ENCODE data around the gene CTDSPL.

The CTDSPL gene

DNA sequence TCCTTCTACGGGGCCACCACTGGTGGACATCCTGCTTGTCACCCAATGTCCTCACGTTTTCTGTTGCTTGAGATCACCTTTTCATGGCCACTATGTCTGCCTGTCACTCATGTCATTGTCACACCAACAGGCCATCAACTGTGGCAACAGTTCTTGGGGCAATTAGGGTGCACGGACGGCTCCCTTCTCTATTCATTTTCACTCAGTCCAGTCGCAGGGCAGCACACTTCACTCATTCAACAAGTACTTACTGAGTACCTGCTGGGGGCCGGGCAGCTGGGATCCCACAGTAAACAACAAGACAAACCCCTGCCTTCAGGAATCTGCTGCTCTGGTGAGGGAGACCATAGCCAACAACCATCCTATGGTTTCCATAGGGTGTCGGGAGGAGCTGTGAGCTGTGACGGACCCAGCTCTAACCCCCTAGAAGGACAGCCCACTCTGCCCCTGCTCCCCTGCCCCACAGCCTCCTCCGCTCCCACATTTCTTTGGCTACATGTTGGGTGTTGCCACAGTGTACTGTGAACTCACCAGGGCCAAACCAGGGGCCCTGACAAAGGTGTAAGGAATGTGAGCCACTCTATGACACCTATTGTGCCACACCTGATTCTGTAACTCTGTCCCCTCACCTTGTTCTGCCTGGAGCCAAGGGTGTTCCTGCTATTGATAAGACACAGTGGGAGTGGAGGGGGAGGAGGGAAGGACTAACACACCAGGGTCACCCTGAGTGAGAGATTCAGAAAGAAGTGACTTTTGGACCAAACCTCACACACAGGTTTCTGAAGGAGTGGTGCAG lies 130.8 kb downstream of the CTDSPL start:
- DNase-seq: no peak

DNA sequence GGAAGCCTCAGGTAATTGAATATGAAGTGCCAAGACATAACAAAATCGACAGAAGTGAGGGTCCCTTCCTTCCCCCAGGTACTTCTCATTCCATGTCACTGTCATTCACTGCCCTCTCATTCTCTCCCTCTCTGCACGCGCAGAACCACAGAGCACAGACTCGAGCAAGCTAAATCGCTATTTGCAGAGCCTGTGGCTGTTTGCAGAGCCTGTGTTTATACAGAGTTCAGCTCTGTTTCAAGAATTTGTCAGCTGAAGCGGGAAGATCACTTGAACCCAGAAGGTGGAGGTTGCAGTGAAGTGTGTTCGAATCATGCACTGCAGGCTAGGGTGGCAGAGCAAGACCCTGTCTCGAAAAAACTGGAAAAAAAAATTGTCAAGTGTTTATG lies 131.4 kb downstream of the CTDSPL start:
- no peak for DNase-seq

DNA sequence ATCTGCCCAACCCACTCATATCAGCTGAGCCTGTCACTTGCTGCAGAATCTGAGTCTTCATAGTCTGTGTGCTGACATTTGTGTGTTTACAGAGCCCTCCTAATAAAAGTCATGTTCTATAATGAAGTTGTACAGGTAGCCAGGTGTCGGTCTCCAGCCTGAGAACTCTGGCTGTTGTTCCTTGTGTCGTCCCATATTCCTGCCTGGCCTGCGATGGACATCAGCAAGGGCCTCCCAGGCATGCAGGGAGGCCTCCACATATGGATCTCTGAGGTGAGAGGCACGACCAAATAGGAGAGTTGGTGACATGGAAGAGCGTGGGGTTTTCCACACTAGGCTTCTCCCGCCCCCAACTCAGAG lies 131.8 kb downstream of the CTDSPL start:
- no peak for DNase-seq

DNA sequence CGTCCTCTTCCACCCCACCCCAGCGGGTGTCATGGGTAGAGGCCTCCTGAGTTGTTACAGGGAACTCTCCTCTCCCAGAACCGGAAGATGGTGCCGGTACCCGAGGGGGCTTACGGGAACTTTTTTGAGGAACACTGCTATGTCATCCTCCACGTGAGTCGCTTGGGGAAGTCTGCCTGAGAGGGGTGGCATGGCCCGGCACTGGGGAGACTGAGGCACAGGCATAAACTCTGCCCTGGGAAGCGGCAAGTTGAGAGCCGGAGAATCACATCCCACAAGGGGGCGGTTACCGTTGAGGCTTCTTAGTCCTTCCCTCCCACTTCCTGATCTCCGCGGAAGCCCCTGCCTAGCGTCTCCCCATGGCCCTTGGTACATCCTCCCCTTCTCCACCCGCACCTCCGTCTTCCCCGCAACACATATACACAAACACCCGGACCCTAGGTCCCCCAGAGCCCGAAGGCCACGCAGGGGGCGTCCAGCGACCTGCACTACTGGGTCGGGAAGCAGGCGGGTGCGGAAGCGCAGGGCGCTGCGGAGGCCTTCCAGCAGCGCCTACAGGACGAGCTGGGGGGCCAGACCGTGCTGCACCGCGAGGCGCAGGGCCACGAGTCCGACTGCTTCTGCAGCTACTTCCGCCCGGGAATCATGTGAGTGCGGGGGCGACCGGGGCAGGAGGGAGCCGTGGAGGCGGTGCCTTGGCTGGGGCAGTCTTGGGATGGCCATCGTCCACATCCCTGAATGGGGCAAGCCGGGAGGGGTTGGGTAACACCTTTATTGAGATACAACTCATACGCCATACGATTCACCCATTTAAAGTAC lies 132.3 kb downstream of the CTDSPL start:
- peak; percentile 83 for DNase-seq

DNA sequence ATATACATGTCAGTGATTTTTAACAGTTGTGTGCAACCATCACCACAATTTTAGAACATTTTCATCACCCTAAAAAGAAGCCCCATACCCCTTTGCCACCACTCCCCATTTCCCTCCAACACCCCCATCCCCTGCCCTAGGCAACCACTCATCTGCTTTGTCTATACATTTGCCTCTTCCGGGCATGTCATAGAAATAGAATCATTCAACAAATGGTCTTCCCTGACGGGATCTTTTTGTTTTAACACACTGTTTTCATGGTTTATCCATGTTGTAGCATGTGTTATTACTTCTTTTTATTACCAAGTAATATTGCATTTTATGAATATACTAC lies 132.9 kb downstream of the CTDSPL start:
- no peak for DNase-seq

DNA sequence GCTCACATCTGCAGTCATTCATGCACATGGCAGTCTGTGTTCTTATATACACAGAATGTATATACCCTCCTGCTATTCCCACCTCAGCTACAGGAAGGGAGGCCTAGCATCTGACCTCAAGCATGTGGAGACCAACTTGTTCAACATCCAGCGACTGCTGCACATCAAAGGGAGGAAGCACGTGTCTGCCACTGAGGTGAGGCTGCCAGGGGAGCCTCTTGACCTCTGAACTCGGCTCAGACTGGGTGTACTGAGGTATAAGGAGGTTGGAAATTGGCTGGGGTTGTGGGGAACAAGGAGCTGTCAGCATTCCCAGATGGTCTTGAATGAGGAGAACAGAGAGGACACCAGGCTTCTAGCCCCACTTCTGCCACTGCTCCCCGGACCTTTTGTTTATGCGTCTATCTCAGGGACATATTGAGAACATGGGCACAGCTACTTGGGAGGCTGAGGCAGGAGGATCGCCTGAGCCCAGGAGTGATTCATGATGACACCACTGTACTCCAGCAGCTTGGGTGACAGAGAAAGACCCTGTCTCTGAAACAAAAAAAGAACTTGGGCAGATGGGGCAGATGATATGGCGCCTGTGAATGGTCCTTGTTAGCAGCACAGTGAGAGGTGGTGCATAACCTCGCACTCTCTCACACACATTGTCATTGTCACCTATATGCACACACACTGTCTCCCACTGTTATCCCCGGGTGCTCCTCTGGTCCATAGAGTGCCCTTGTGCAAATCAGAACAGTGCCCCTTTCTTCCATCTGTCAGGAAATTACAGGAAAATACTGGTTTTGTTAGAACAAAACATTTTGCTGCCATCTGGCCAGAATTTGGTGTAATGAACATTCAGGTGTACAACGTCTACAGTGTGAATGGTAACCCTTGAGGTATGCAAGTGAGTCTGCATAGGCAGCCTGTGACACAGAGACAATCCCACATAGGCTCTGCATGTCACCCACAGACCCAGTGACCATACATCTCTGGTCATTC lies 134.3 kb downstream of the CTDSPL start:
- no peak for DNase-seq

DNA sequence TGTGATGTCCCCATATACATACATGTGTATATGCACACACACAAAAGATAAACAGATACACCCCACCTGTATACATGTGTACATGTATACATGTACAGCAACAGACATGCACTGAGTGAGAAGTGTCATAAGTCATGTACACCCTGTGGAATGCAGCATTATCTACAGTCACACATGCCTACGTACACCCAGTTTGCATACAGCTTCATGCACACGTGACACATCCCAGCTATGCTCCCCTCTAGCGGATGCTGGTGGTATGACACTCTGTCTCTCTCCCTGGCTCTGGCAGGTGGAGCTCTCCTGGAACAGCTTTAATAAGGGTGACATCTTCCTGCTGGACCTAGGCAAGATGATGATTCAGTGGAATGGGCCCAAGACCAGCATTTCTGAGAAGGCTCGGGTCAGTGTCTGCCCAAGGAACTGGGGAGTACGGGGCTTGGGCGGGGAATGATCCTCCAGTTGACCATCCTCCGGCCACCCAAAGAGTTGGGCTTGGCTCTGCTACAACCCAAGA lies 135.2 kb downstream of the CTDSPL start:
- peak; percentile 63 for DNase-seq

DNA sequence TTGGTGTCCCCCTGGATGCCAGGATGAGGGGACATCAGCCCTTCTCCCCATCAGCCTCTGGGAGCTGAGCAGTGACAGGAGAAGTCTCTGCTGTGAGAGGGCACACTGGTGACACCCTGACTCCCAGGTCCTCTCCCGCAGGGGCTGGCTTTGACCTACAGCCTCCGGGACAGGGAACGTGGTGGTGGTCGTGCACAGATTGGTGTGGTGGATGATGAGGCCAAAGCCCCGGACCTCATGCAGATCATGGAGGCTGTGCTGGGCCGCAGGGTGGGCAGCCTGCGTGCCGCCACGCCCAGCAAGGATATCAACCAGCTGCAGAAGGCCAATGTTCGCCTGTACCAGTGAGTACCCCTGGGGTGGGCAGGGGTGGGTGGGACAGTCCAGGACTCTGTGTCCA lies 135.7 kb downstream of the CTDSPL start:
- no peak for DNase-seq

DNA sequence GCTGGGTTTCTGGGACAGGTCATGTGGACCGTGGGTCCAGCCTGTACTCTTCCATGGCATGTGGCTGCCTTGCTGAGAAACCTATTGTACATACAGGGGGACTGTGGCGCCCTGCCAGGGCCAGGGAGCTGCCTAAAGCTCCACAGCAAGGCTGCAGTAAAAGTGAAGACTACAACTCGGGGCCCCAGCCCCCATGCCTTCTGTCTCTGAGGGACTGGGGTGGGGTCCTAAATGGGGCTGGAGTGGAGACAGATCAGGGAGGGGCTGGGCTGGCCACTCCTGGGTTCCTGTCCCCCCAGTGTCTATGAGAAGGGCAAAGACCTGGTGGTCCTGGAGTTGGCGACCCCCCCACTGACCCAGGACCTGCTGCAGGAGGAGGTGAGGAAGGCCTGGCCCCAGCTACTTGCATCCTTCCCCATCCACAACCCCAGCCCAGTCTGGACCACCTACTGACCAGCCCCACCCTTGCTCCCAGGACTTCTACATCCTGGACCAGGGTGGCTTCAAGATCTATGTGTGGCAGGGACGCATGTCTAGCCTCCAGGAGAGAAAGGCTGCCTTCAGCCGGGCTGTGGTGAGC lies 136.2 kb downstream of the CTDSPL start:
- DNase-seq: no peak

DNA sequence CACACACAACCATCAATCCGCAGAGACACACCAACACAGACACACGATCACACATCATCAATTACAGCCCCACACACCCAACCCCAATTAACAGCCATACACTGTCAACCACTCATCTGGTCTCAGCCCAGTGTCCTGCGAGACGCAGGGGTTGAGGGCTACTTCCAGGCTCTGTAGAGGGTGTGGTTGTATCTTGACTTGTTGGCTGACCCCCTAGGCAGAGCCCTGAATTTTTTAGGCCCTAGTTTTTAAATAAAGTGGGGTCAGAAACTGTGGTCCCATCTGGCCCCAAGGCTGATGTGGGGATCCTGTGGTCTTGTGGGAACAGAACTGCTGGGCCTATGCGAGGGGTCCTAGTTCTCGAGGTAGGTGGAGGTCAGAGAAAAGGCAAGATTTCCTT lies 138.2 kb downstream of the CTDSPL start:
- no peak for DNase-seq

DNA sequence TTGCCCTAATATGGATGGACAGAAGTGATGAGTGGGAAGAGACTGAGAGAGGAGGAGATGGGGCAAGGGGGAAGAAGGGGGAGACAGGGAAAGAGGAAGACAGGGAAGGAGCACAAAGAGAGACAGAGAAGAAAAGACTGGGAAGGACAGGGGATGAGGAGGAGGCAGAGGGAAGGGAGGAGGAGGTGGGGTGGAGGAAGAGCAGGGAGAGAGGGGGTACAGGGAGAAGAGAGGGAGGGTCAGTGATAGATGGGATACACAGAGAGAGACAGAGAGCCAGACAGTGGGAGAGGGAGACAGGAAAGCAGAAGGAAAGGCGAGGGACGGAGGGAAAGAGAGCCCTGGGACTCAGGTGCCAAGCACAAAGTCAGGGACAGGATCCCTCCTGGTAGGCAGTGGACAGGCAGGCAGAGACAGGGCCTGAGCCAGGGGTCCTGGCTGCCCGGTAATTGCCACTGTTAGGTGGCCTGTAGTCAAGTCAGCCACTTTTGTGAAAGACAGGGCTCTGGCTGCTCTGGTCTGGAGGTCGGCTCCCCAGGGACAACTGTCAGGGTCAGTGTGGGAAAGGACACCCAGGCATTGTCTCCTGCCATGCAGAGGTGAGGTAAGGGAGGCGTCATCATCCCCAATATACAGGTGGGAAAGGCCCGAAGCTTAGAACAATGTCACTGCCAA lies 138.7 kb downstream of the CTDSPL start:
- DNase-seq: no peak

DNA sequence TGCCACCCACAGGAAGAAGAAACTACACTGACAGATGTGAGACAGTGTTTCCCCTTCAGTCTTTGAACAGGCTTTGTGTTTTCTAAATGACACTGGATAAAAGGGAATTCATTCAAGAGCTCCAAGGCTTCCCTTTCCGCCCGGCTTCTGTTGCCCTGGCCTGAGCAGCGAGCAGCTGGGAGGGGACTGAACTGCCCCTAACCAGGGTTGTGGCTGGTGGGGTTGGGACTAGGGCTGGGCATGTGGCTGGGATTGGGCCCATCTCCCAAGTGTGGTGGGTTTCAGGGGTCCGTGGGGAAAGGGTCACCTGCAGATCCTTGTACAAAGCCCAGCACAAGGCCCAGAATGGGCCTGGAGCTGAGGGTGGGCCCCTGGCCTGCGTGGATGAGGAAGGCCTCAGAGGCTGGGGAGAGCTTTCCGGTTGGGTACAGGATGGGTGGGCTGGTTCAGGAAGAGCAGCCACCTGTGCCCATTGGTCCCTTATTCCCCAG lies 139.3 kb downstream of the CTDSPL start:
- no peak for DNase-seq

DNA sequence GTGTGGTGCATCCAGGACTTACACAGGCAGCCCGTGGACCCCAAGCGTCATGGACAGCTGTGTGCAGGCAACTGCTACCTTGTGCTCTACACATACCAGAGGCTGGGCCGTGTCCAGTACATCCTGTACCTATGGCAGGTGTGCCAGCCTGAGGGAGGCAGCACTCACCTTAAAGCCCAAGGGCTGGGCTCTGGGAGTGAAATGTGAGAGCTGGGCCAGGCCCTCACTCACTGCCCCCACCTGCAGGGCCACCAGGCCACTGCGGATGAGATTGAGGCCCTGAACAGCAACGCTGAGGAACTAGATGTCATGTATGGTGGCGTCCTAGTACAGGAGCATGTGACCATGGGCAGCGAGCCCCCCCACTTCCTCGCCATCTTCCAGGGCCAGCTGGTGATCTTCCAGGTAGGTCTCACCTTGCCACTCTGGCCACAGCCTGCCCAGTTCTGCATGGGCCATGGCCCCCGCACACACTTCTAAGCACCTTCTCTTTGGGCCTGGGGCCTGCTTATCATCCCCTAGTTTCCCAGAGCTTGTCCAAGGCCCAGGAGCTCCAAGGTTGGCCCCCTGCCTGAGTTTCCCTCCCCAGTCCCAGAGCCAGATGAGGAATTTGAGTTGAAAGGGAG lies 139.9 kb downstream of the CTDSPL start:
- no peak for DNase-seq

DNA sequence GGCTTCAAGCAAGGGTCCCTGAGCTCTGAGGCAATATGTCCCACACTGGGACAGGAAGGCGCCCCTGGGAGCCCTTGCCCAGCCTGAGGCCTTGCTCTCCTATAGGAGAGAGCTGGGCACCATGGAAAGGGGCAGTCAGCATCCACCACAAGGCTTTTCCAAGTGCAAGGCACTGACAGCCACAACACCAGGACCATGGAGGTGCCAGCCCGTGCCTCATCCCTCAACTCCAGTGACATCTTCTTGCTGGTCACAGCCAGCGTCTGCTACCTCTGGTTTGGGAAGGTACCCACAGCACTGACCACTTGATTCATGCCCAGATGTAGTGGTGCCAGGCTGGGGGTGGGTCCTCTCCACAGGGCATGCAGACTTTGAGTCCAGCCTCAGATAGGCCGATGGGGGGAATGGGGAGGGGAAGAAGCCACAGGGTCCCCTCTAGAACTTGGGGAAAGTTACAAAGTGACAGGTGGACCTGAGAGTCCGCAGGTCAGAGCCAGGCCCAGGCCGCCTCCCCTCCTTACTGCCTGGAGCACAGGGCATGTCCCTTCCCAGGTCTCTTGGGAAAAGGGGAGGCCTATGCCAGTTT lies 140.7 kb downstream of the CTDSPL start:
- no peak for DNase-seq

DNA sequence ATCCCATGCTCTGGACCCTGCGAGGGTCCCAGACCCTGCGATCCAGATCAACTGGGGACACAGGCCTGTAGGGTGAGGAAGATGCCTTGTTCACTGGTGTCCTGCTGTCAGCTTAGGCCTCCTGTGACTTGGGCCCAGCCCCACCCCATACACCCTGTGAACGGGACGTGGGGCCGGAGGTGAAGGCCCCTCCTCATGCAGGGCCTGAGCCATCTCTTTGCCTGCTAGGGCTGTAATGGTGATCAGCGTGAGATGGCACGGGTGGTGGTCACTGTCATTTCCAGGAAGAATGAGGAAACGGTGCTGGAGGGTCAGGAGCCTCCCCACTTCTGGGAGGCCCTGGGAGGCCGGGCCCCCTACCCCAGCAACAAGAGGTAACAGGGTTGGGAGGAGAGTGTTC lies 141.3 kb downstream of the CTDSPL start:
- no peak for DNase-seq

DNA sequence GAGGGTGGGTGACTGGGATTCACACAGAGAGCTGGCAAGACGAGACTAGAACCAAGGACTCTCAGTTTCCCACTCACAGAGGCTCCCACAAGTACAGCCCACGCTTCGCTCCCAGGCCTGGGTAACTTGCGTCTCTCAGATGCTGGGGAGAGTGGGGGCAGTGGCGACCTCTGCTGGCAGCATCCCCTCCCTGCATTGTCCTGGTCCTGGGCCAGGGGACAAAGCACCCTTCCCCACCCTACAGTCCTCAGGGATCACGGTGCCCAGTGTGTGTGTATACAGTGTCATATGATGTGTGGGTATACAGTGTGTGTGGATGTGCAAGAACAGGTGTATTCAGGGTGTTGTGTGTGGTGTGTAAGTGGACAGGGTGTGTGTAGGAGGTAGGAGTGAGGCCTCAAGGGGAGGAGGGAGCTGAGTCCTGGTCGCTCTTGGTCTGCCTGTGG lies 141.7 kb downstream of the CTDSPL start:
- no peak for DNase-seq

DNA sequence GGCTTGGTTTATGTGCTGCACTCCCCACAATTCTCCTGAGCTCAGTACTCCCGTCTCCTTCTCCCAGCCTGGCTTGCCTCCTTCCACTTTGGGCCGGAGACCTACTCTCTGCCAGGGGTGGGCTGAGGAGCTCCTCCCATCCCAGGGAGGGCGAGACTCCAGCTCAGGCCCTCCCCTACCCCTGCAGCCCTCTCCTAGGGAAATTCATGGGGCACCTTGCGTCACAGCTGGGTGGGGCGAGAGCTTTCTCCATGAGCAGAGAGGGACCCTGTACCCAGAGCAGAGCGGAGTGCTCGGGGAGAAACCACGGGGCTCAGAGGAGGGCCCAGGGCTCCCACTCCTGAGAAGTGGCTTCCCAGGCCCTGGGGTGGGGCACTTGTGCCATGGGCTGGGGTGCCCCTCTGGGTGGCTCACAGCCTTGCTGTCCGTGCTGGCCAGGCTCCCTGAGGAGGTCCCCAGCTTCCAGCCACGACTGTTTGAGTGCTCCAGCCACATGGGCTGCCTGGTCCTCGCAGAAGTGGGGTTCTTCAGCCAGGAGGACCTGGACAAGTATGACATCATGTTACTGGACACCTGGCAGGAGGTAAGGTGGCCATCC lies 142.2 kb downstream of the CTDSPL start:
- DNase-seq: no peak

DNA sequence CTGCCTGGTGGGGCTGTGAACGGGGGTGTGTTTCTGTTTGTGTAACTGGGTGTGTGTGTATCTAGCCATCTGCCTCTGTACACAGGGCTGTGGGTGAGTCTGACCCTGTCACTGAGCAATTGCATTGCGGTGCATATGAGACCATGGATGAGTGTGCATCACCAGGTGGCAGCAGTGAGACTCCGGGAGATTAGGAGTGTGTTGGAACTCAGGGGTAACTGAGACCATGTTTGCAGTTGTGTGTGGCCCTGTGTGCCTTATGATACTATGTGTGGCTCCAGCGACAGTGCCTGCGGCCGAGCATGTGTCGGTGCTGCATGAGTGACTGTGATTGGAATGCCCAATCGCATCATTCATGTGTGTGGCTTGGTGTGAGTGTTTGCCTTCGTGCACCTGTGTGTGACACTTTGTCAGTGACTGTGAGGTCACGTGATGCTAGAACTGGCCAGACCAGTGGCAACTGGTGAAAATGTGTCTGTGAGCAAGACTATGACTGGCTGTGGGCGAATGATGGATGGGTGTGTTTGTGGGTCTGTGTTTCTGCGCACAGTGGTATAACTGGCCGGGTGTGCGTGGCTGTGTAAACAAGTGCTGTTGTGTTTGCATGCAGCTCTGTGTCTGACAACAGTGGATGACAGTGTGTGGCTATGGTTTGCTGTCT lies 142.9 kb downstream of the CTDSPL start:
- peak; percentile 36 for DNase-seq

DNA sequence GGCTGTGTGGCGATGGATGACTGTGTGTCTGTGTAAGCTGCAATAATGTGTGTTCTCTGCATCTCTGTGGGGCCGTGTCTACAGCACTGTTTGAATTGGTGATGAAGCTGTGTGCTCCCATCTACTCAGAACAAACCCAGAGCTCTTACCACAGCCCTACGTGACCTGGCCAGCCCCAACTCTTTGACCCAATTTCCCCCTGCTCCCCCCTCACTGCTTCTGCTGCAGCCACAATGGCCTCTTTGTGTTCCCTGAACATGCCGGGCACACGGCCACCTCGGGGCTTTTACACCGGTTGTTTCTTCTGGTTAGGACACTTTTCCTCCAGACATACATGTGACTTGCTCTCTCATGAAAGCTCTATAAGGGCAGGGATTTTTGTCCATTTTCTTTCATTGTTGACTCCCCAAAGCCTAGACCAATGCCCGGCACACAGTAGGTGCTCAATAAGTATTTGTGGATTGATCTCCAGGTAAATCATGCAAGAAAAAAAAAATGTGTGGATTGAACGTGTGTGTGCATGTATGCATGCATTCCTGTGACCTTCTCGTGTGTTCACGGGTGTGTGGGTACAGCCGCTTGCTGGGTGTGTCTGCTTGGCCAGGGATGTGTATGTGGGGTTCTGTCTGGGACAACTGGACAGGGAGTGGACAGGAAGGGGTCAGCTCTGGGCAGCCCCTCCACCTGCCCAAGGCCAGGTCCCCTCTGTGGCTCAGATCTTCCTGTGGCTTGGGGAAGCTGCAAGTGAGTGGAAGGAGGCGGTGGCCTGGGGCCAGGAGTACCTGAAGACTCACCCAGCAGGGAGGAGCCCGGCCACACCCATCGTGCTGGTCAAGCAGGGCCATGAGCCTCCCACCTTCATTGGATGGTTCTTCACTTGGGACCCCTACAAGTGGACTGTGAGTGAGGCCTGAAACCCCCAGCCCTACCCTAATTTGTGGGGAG lies 143.7 kb downstream of the CTDSPL start:
- DNase-seq: no peak
